ENCODE measurements around the gene SLC40A1. TPM values are rescaled to one million over a fixed set of nuclear protein-coding genes. Genes with fewer than 3 reads are reported as not detected.
"Not testable (repeated sequence)": the region's sequence is repeated elsewhere in the genome, so short reads cannot be mapped to it uniquely, and the experiment has no call there.

Gene SLC40A1
- total and polyA plus RNA-seq, 12 donors: 9.4 to 93.9 (median 46.8) TPM

- H3K4me3 ChIP-seq: no peak overlapping the region
- intact Hi-C loops (cut with DNase I): no loop called here
- DNase-seq: no peak
- no peak for ATAC-seq
- no peak for TF ChIP-seq CTCF (IDR thresholded peaks at IDR 0.05)
- 84 to 92% methylated on average over 2 of the region's 2 CpGs for WGBS, 2 donors
- no peaks in the 10 kb centered on the region for H3K36me3 ChIP-seq
- H3K9me3 ChIP-seq: no peaks in the 10 kb centered on the region
- H3K27ac ChIP-seq: no peak overlapping the region
- H3K27me3 ChIP-seq: no peaks in the 10 kb centered on the region
- peaks cover 0 to 28% (median 19%) of the 10 kb centered on the region in 9 donors for H3K4me1 ChIP-seq
Observed at GRCh38 chr2:189608795-189609422, 28.3 kb upstream of the SLC40A1 start.

- no peak for DNase-seq
- WGBS, 2 donors: 83 to 88% methylated on average over 4 of the region's 4 CpGs
- intact Hi-C loops (cut with DNase I): no loop called here
- Histone ChIP-seq H3K27ac (no peak overlapping the region), H3K27me3 (no peaks in the 10 kb centered on the region), H3K9me3 (no peaks in the 10 kb centered on the region), H3K4me3 (no peak overlapping the region), H3K4me1 (peaks cover 0 to 20% (median 12%) of the 10 kb centered on the region in 9 donors), H3K36me3 (no peaks in the 10 kb centered on the region)
- no peak for ATAC-seq
- TF ChIP-seq CTCF (IDR thresholded peaks at IDR 0.05): no peak
Observed at GRCh38 chr2:189608170-189608569, 27.6 kb upstream of the SLC40A1 start.

GRCh38 chr2:189602233-189602632 is 21.6 kb upstream of the SLC40A1 start:
- H3K27me3 ChIP-seq: no peaks in the 10 kb centered on the region
- intact Hi-C loops (cut with DNase I): no loop called here
- DNase-seq (no peak), ATAC-seq (peak in 1 of 8 donors; percentile 90)
- H3K9me3 ChIP-seq: no peaks in the 10 kb centered on the region
- WGBS, 2 donors: 85 to 87% methylated on average over 4 of the region's 4 CpGs
- no peak for TF ChIP-seq CTCF (IDR thresholded peaks at IDR 0.05)
- no peak overlapping the region for H3K27ac ChIP-seq
- no peaks in the 10 kb centered on the region for H3K36me3 ChIP-seq
- H3K4me3 ChIP-seq: no peak overlapping the region
- peaks cover 0 to 7% (median 0%) of the 10 kb centered on the region in 9 donors for H3K4me1 ChIP-seq

GRCh38 chr2:189601652-189602051 is 21.1 kb upstream of the SLC40A1 start:
- H3K9me3 ChIP-seq, ATAC-seq: not testable (repeated sequence)
- 97 to 99% methylated on average over 2 of the region's 2 CpGs for WGBS, 2 donors

GRCh38 chr2:189601043-189601442 is 20.5 kb upstream of the SLC40A1 start:
- Histone ChIP-seq H3K9me3 (no peaks in the 10 kb centered on the region), H3K27me3 (no peaks in the 10 kb centered on the region), H3K4me3 (no peak overlapping the region), H3K27ac (no peak overlapping the region), H3K36me3 (no peaks in the 10 kb centered on the region), H3K4me1 (peaks cover 0 to 7% (median 0%) of the 10 kb centered on the region in 9 donors)
- intact Hi-C loops (cut with DNase I): no loop called here
- no peak for TF ChIP-seq CTCF (IDR thresholded peaks at IDR 0.05)
- 61 to 64% methylated on average over 3 of the region's 3 CpGs for WGBS, 2 donors
- no peak for DNase-seq
- peak in 3 of 8 donors; percentile 33 to 71 (median 65) for ATAC-seq

More at GRCh38 chr2:189601652-189602051, 21.1 kb upstream of the SLC40A1 start:
- H3K4me1 ChIP-seq; intact Hi-C loops (cut with DNase I); H3K27me3 ChIP-seq; DNase-seq; H3K27ac ChIP-seq; H3K36me3 ChIP-seq; H3K4me3 ChIP-seq: not testable (repeated sequence)

All from heart right ventricle (tissue), 16 donors.